GM10266 (cell line): ENCODE results near the gene MAST2.

Experiments
- DNase-seq: peaks from one replicate; pipeline ENCODE4 v3.0.0; 2012; ENCODE audit errors: extremely low spot score
- CTCF ChIP-seq: IDR thresholded peaks from 2 replicates; pipeline ENCODE4 v1.5.1; 2012; ENCODE audit warnings: mild to moderate bottlenecking, low read depth; ENCODE audit not compliant: control insufficient read depth, insufficient read depth; ENCODE audit errors: missing control alignments

MAST2 gene

GRCh38 chr1:46005594-46005993 is 202.2 kb downstream of the MAST2 start:
- no peak for TF ChIP-seq CTCF
- DNase-seq, result no peak

GRCh38 chr1:46008585-46008984 is 205.2 kb downstream of the MAST2 start:
- no peak for TF ChIP-seq CTCF
- no peak for DNase-seq

GRCh38 chr1:46010611-46011010 is 207.2 kb downstream of the MAST2 start:
- no peak for TF ChIP-seq CTCF
- no peak for DNase-seq

GRCh38 chr1:46011121-46011695 is 207.8 kb downstream of the MAST2 start:
- DNase-seq, result no peak
- no peak for TF ChIP-seq CTCF

- TF ChIP-seq CTCF, result no peak
- no peak for DNase-seq
Observed at GRCh38 chr1:46012236-46012635, 208.8 kb downstream of the MAST2 start.

- no peak for TF ChIP-seq CTCF
- no peak for DNase-seq
Observed at GRCh38 chr1:46013581-46013980, 210.2 kb downstream of the MAST2 start.

- no peak for DNase-seq
- TF ChIP-seq CTCF, result no peak
Observed at GRCh38 chr1:46017876-46018503, 214.6 kb downstream of the MAST2 start.
